Epidermal melanocyte (primary cell): ENCODE measurements around the gene CLTB.
A peak's percentile ranks its signal among the peaks of the same experiment; 100 is the strongest.

ENCODE experiments used
- DNase-seq: peaks from one replicate; pipeline ENCODE4 v3.0.0; 2011; ENCODE audit warnings: low spot score; ENCODE audit not compliant: insufficient read length

CLTB gene

DNA sequence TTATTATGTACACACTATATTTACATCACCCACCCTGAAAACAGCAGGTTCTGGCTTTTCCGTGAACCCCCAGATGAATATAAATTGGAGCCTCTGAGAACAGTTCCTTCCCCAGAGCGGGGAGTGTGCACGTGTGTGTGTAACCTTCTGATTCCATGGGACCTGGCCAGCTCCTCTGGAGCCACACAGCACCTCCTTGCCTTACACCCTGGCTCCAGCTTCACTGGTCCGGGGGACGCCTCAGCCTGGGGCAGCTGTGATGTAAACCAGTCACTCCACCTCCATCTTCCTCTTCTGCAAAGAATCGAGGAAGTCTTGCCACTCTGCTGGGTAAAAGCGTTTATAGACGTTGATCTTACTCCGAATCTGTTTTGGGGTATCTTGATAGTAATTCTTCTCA, 32.4 kb downstream of the CLTB start:
- no peak for DNase-seq

- no peak for DNase-seq
Observed at GRCh38 chr5:176383248-176383905, 33.0 kb downstream of the CLTB start.

DNA sequence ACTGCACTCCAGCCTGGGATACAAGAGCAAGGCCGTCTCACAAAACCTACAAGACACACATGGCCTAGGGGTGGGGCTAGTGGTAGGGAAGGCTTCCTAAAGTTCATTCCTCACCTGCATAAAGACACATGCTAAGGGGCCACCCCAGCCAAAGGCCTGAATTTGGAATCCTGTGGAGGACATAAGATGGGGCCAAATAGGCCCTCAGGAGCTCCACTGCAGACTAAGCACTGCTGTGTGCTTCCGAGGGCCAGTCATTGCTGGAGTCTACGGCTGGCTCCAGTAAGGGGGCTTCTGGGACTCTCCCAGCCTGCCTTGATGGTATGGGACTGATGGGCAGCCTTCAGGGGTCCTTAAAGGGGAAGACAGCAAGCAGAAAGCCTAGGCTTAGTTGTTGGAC, 33.6 kb downstream of the CLTB start:
- DNase-seq = no peak

DNA sequence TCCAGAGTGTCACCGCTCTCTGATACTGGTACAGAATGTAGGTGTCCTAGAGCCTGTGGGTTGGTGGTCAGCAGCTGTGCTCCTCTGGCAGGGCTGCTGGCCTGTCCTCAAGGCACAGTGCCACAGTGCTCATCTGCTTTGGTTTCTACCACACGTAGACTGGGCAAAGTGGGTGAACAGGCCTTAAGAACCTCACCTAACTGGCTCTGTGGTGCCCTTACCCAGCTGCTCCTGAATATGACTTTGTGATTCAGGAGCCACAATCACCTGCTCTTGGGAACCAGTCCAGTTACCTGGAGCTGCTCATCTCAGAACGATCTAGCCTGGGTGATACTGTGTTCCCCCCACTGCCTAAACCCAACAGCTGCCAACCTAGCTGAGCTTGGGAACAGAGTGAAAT, 34.4 kb downstream of the CLTB start:
- no peak for DNase-seq

GRCh38 chr5:176381423-176381822, 34.9 kb downstream of the CLTB start:
- DNase-seq = no peak

- no peak for DNase-seq
Observed at GRCh38 chr5:176379881-176380280, 36.5 kb downstream of the CLTB start.

DNA sequence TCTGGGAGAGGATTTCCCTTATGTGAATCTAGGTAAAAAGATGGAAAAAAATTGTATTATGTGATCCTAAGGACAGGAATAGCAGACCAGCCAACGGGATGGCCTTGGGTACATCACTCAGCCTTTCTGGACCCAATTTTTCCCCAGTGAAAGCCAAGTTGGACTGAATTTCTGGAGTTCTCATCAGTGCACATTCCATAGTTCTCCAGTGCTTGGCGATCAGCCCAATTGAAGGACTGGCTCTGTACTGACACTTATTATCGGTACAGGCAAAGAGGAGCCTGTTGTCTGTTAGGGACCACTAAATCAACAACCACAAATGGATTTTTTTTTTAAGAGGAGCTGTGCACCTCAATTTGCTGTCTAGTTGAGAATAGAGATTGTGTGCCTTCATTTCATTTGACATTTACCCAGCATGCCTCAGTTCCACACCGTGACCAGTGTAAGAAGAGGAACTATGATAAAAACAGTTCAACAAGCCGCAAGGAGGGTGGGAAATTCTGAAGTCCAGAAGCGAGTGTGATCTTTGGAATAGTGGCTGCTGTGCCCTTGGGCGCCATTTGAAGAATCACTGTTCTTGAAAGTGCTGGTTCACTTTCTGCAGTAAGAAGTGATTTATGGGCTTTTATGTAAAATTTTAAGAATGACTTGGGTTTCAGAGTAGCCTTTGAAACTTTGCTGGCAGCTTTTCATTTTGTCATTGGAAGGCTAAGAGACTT, 43.1 kb downstream of the CLTB start:
- peak; percentile 68 for DNase-seq

- no peak for DNase-seq
Observed at GRCh38 chr5:176371621-176372539, 44.5 kb downstream of the CLTB start.

GRCh38 chr5:176369934-176370711, 46.2 kb downstream of the CLTB start:
- no peak for DNase-seq

DNA sequence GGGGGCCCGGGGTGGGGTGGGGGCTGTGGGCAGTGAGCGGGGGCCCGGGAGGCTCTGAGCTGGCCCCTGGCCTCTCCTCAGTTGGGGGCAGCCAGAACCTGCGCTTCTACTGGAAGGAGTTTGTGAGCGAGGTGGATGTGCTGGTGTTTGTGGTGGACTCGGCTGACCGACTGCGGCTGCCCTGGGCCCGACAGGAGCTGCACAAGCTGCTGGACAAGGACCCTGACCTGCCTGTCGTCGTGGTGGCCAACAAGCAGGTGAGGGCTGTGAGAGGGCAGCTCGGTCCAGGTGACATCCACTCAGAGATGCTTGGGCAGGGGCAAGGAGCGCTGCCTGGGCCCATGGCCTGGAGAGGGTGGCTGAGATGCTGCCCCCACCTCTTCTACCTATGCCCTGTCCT, 47.6 kb downstream of the CLTB start:
- DNase-seq = no peak

DNA sequence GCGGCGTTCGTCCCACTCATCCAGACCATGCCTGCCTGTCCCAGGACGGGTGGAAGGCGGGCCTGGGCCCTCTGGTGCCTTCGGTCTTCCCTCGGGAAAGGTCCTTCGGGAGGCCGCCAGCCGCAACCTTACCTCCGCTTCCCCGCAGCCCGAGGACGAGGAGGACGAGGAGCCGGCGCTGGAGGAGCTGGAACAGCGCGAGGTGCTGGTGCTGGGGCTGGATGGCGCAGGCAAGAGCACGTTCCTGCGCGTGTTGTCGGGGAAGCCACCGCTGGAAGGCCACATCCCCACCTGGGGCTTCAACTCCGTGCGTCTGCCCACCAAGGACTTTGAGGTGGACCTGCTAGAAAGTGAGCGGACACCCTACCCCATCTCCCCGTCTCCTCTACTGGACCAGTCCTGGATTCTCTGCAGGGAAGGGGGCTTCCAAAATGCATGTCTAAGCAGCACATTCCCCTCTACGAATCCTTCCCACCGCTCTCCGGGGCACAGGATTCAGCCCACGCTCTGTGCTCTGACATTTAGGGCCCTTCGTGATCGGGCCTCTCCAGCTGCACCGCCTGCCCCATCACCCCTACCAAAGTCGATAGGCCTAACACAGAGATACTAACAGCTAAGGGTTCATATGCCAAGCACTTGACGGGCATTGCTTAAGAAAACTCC, 50.0 kb downstream of the CLTB start:
- DNase-seq = no peak

- DNase-seq = peak; percentile 47
Observed at GRCh38 chr5:176365351-176366231, 50.7 kb downstream of the CLTB start, which contains the start of gene ARL10. Gene ARL10, plus strand, starts transcription at chr5:176365487. Its CDS starts 77 bp downstream, at chr5:176365564.

DNA sequence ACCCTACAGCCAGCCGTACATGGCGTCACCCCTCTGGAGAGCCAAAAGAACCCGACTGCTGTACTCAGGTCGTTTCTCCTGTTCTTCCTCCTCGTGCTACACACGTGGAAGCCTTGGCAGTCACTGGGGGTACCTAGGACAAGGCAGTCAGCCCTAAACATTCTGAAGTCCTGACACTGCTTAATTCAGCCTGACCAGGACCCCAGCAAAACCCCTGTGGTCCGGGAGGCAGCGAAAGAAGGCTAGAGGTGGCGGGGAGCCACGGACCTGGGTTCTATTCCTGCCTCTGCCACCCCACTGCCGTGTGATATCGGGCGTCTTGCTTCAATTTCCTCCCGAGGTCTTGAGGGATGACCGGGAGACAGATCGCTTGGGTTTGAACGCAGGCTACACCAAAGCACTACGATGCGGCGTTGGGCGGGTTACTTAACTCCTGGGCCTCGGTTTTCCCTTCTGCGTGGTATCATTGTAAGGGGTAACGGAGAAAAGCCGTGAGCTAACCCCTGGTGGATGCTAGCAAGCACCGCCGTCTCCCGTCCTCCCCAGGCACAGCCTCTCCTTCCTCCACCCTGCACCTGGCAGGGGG, 51.5 kb downstream of the CLTB start:
- DNase-seq = no peak

DNA sequence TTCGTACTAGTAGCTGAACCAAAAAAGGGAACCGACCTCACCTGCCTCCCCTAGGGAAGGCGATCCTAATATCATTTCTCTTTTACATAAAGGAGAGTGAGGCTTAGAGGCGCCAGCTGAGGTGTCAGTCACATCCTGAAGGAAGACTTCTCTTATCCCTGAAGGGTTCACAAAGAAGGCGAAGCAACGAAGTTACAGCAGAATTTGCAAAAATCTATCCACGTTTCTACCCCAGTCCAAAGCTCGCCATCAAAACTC, 54.2 kb downstream of the CLTB start:
- no peak for DNase-seq

GRCh38 chr5:176361437-176362232, 54.7 kb downstream of the CLTB start, which contains the start of gene KIAA1191:
Gene KIAA1191, minus strand, starts transcription at chr5:176361764. Its CDS starts 2,256 bp downstream, at chr5:176359508.
- peak; percentile 89 for DNase-seq

DNA sequence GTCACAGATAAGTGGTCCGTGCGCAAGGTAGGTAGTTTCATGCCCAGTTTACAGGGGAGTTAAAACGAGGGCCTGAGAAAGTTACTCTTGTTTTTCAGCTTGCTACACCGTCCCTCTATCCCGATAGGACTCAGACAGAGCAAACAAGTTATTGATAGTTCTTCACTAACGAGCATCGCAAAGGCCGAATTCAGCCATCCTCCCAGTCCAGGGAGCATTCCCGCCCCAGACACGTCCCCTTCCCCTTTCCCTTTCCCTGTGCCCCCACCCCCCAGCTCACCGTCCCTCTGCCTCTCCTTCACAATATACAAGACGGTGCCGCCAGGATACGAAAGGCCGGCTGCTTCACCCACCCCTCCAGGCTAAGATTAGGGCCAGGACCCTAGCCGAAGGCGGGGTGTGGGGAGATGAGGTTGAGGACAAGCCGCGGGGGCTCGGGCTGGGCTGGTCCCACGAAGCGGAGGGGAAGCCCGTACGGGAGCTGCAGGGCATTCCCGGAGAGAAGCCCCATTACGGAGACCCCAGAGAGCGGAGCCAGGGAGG, 55.4 kb downstream of the CLTB start:
- no peak for DNase-seq

GRCh38 chr5:176359658-176360057, 56.7 kb downstream of the CLTB start:
- no peak for DNase-seq

GRCh38 chr5:176356179-176356566, 60.2 kb downstream of the CLTB start:
- DNase-seq = no peak
